Measurements from ENCODE around the gene CTXN3.

DNA sequence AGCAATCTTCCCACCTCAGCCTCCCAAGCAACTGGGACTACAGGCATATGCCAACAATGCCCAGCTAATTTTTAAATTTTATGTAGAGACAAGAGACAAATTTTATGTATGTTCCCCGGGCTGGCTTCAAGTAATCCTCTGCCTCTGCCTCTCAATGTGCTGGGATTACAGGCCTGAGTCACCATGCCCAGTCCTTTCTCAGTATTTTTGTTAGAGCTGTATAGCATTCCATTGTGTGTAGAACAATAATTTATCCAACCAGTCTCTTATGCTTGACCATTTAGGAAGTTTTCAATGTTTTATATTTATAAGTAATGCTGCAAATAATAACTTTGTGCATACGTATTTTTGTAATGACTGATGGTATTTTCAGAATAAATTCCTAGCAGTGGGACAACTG lies 38.9 kb upstream of the CTXN3 start:
- TF ChIP-seq, protein P1, sequence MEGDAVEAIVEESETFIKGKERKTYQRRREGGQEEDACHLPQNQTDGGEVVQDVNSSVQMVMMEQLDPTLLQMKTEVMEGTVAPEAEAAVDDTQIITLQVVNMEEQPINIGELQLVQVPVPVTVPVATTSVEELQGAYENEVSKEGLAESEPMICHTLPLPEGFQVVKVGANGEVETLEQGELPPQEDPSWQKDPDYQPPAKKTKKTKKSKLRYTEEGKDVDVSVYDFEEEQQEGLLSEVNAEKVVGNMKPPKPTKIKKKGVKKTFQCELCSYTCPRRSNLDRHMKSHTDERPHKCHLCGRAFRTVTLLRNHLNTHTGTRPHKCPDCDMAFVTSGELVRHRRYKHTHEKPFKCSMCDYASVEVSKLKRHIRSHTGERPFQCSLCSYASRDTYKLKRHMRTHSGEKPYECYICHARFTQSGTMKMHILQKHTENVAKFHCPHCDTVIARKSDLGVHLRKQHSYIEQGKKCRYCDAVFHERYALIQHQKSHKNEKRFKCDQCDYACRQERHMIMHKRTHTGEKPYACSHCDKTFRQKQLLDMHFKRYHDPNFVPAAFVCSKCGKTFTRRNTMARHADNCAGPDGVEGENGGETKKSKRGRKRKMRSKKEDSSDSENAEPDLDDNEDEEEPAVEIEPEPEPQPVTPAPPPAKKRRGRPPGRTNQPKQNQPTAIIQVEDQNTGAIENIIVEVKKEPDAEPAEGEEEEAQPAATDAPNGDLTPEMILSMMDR (IDR thresholded peaks at IDR 0.05; ENCODE audit: extremely low read depth in 1 of 2, insufficient read depth in 1 of 2, low read depth in 1 of 2, low read length in 2 of 2), result no peak
- TF ChIP-seq MYC (IDR thresholded peaks at IDR 0.05; ENCODE audit: low read depth, low read length) (no peak), POLR2A (IDR thresholded peaks at IDR 0.05; ENCODE audit: low read depth, low read length) (no peak), EZH2 (IDR thresholded peaks at IDR 0.05; ENCODE audit: borderline replicate concordance, low read depth, low read length, severe bottlenecking) (no peak), POLR2AphosphoS5 (IDR thresholded peaks at IDR 0.05; ENCODE audit: insufficient read depth, low read depth, low read length) (no peak), JUN (IDR thresholded peaks at IDR 0.05; ENCODE audit: borderline replicate concordance, insufficient read depth, insufficient read length, low read depth) (no peak), GATA2 (IDR thresholded peaks at IDR 0.05; ENCODE audit: insufficient read depth, insufficient read length, low read depth, low read length) (no peak), FOS (IDR thresholded peaks at IDR 0.05; ENCODE audit: borderline replicate concordance, insufficient read depth, low read length) (no peak)
- TF ChIP-seq, protein P2, sequence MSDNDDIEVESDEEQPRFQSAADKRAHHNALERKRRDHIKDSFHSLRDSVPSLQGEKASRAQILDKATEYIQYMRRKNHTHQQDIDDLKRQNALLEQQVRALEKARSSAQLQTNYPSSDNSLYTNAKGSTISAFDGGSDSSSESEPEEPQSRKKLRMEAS (IDR thresholded peaks at IDR 0.05; ENCODE audit: insufficient read depth, insufficient read length), result no peak
